Large intestine (tissue), 3 donors: ENCODE results near the gene ASCL5. TPM values are rescaled to one million over a fixed set of nuclear protein-coding genes. Genes with fewer than 3 reads are reported as not detected.

Experiments
- DNase-seq, 2 donors: peaks; one replicate each; pipeline versions ENCODE4 v3.0.0 to v3.0.0-alpha.2; 2013
- H3K27ac ChIP-seq: one replicate; pipeline ENCODE4 v1.5.1; 2013; ENCODE audit warnings: low read length
- H3K27me3 ChIP-seq: 2 replicates; pipeline ENCODE4 v1.6.1; 2013; ENCODE audit warnings: low read length; ENCODE audit not compliant: control insufficient read depth, insufficient read depth
- H3K36me3 ChIP-seq: 2 replicates; pipeline ENCODE4 v1.6.1; 2013; ENCODE audit warnings: low read length; ENCODE audit not compliant: control insufficient read depth, insufficient read depth
- H3K4me1 ChIP-seq: one replicate; pipeline ENCODE4 v1.6.1; 2013; ENCODE audit warnings: low read length; ENCODE audit not compliant: control insufficient read depth, insufficient read depth
- H3K4me3 ChIP-seq: one replicate; pipeline ENCODE4 v1.5.1; 2013; ENCODE audit warnings: low read length
- H3K9me3 ChIP-seq: one replicate; pipeline ENCODE4 v1.6.1; 2013; ENCODE audit warnings: mild to moderate bottlenecking, low read depth, low read length, moderate library complexity; ENCODE audit not compliant: control insufficient read depth
- WGBS: methylation state at CpG from one replicate; pipeline ENCODE4 v1.1.5; 2013; ENCODE audit warnings: low lambda C conversion rate; ENCODE audit not compliant: insufficient coverage; 5-methylcytosine and 5-hydroxymethylcytosine counted together
- polyA plus RNA-seq: library from polyadenylated mRNA; unstranded; fragments of 120-200 nt; gene quantifications from one replicate; pipeline ENCODE4 v1.2.1, GENCODE V29; 2013

The ASCL5 gene
- polyA plus RNA-seq, 1 donor = 0.15 TPM

- Histone ChIP-seq H3K36me3 (no peaks in the 10 kb centered on the region), H3K27ac (no peak overlapping the region), H3K27me3 (peaks cover 6% of the 10 kb centered on the region), H3K4me3 (no peak overlapping the region), H3K9me3 (no peaks in the 10 kb centered on the region), H3K4me1 (no peaks in the 10 kb centered on the region)
- WGBS = no CpG with 5 or more reads among the region's 4 CpGs
- DNase-seq = no peak
These were observed 32.2 kb downstream of the ASCL5 start for GRCh38 chr1:201094832-201095231.

GRCh38 chr1:201093962-201094361 is 33.0 kb downstream of the ASCL5 start:
- H3K27ac ChIP-seq = no peak overlapping the region
- no CpG with 5 or more reads among the region's 7 CpGs for WGBS
- no peak for DNase-seq

GRCh38 chr1:201093561-201093960 is 33.4 kb downstream of the ASCL5 start:
- Histone ChIP-seq H3K36me3 (no peaks in the 10 kb centered on the region), H3K4me1 (no peaks in the 10 kb centered on the region), H3K27ac (no peak overlapping the region), H3K27me3 (peaks cover 6% of the 10 kb centered on the region), H3K4me3 (no peak overlapping the region), H3K9me3 (no peaks in the 10 kb centered on the region)
- no peak for DNase-seq
- no CpG with 5 or more reads among the region's 7 CpGs for WGBS

More at GRCh38 chr1:201093962-201094361, 33.0 kb downstream of the ASCL5 start:
- H3K36me3 ChIP-seq = no peaks in the 10 kb centered on the region
- H3K9me3 ChIP-seq = no peaks in the 10 kb centered on the region
- H3K4me3 ChIP-seq = no peak overlapping the region
- H3K27me3 ChIP-seq = peaks cover 6% of the 10 kb centered on the region
- no peaks in the 10 kb centered on the region for H3K4me1 ChIP-seq

GRCh38 chr1:201092738-201093137 is 34.2 kb downstream of the ASCL5 start:
- H3K27me3 ChIP-seq = peaks cover 9% of the 10 kb centered on the region
- no CpG with 5 or more reads among the region's 3 CpGs for WGBS

GRCh38 chr1:201091256-201091655 is 35.7 kb downstream of the ASCL5 start:
- Histone ChIP-seq H3K4me1 (no peaks in the 10 kb centered on the region), H3K27me3 (peaks cover 4% of the 10 kb centered on the region), H3K27ac (no peak overlapping the region), H3K4me3 (no peak overlapping the region), H3K36me3 (no peaks in the 10 kb centered on the region), H3K9me3 (no peaks in the 10 kb centered on the region)
- 100% methylated on average over 1 of the region's 4 CpGs for WGBS
- DNase-seq = no peak

More at GRCh38 chr1:201092738-201093137, 34.2 kb downstream of the ASCL5 start:
- Histone ChIP-seq H3K4me3 (no peak overlapping the region), H3K4me1 (no peaks in the 10 kb centered on the region), H3K9me3 (no peaks in the 10 kb centered on the region), H3K36me3 (no peaks in the 10 kb centered on the region), H3K27ac (no peak overlapping the region)
- DNase-seq = no peak

GRCh38 chr1:201090541-201090940 is 36.4 kb downstream of the ASCL5 start:
- Histone ChIP-seq H3K27me3 (peaks cover 5% of the 10 kb centered on the region), H3K36me3 (no peaks in the 10 kb centered on the region), H3K4me1 (no peaks in the 10 kb centered on the region), H3K27ac (no peak overlapping the region), H3K9me3 (no peaks in the 10 kb centered on the region), H3K4me3 (no peak overlapping the region)
- WGBS = 80% methylated on average over 1 of the region's 4 CpGs
- DNase-seq = no peak

- H3K4me3 ChIP-seq = no peak overlapping the region
- H3K27ac ChIP-seq = no peak overlapping the region
- WGBS = no CpG with 5 or more reads among the region's 5 CpGs
- no peaks in the 10 kb centered on the region for H3K36me3 ChIP-seq
- peaks cover 9% of the 10 kb centered on the region for H3K27me3 ChIP-seq
- no peaks in the 10 kb centered on the region for H3K9me3 ChIP-seq
- DNase-seq = no peak
- H3K4me1 ChIP-seq = no peaks in the 10 kb centered on the region
These were observed 37.4 kb downstream of the ASCL5 start for GRCh38 chr1:201089596-201089995.

- H3K36me3 ChIP-seq = no peaks in the 10 kb centered on the region
- H3K27me3 ChIP-seq = peaks cover 9% of the 10 kb centered on the region
- no peak for DNase-seq
- H3K27ac ChIP-seq = no peak overlapping the region
- H3K4me1 ChIP-seq = no peaks in the 10 kb centered on the region
- no peak overlapping the region for H3K4me3 ChIP-seq
- WGBS = no CpG with 5 or more reads among the region's 19 CpGs
- no peaks in the 10 kb centered on the region for H3K9me3 ChIP-seq
These were observed 38.0 kb downstream of the ASCL5 start for GRCh38 chr1:201088901-201089525.

GRCh38 chr1:201088395-201088794 is 38.6 kb downstream of the ASCL5 start:
- Histone ChIP-seq H3K4me3 (no peak overlapping the region), H3K27ac (no peak overlapping the region), H3K27me3 (peaks cover 9% of the 10 kb centered on the region), H3K9me3 (no peaks in the 10 kb centered on the region), H3K4me1 (no peaks in the 10 kb centered on the region), H3K36me3 (no peaks in the 10 kb centered on the region)
- WGBS = no CpG with 5 or more reads among the region's 4 CpGs
- DNase-seq = no peak

- no peaks in the 10 kb centered on the region for H3K4me1 ChIP-seq
- H3K27ac ChIP-seq = no peak overlapping the region
- H3K9me3 ChIP-seq = no peaks in the 10 kb centered on the region
- peaks cover 11% of the 10 kb centered on the region for H3K27me3 ChIP-seq
- 92% methylated on average over 2 of the region's 12 CpGs for WGBS
- no peaks in the 10 kb centered on the region for H3K36me3 ChIP-seq
- no peak overlapping the region for H3K4me3 ChIP-seq
- DNase-seq = peak; percentile 45 to 51
These were observed 40.9 kb downstream of the ASCL5 start for GRCh38 chr1:201085902-201086735.
